Dermis microvascular lymphatic vessel endothelial cell (primary cell): ENCODE results near the gene DPH5. TPM values are rescaled to one million over a fixed set of nuclear protein-coding genes. Genes with fewer than 3 reads are reported as not detected.
A peak's percentile ranks its signal among the peaks of the same experiment; 100 is the strongest.
"Not testable (repeated sequence)": the region's sequence is repeated elsewhere in the genome, so short reads cannot be mapped to it uniquely, and the experiment has no call there.

ENCODE experiments used
- DNase-seq, 2 donors: peaks; one replicate each; pipeline versions ENCODE4 v3.0.0 to v3.0.0-alpha.2; 2010; ENCODE audit warnings: low read depth in 2 of 2
- total RNA-seq: library from RNA; depleted of rRNA; stranded (reverse); fragments of >200 nt; gene quantifications from 2 replicates; pipeline ENCODE4 v1.2.1, GENCODE V29; 2014

DPH5 gene
- 16.7 and 20.2 TPM in 2 replicates for total RNA-seq

DNA sequence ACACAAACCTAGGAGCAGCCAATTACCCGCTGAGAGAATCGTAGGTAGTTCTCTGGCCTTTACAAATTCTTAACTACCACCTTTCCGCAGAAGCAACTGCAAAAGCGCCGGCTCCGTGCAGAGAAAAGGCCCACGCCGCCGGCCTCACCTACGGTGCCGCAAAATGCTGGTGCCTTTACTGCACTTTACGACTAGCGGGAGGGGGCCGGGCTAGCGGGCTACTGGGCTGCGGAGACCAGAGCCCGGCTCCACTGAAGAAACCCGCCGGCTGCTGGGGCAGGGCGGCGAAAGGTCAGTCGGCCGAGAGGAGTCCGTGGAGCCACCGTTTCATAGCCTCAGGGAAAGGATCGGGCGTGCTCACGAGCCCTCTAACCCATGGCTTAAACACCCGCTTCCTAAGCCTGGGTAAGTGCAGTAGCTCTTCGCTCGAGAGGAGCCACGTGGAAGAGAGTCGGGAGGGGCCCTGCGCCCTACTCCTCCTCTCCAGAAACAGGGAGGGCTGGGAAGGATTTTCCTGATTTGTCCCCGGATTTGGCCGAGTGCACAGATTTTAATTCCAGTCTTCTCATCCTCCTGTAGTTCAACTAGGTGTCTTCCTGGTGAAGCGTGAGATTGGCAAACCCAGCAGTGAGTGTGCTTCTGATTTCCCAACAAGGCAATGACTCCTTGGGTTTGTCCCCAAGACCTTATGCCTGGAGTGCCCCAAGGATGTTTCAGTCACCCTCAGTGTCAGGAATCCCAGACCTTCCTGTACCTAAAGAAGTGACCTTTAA, at the start of gene DPH5:
TSS of gene DPH5 (minus strand) at position 128 of the 773 bp plus-strand sequence. CDS start 341 bp downstream, outside the sequence.
- DNase-seq, result peak; percentile 79 to 94

- no peak for DNase-seq
These were observed 48.3 kb upstream of the DPH5 start for GRCh38 chr1:101073836-101074235.

- peak in 1 of 2 donors; percentile 51 for DNase-seq
These were observed 45.9 kb upstream of the DPH5 start for GRCh38 chr1:101071470-101071891.

GRCh38 chr1:101069158-101069557, 43.6 kb upstream of the DPH5 start:
- no peak for DNase-seq

DNA sequence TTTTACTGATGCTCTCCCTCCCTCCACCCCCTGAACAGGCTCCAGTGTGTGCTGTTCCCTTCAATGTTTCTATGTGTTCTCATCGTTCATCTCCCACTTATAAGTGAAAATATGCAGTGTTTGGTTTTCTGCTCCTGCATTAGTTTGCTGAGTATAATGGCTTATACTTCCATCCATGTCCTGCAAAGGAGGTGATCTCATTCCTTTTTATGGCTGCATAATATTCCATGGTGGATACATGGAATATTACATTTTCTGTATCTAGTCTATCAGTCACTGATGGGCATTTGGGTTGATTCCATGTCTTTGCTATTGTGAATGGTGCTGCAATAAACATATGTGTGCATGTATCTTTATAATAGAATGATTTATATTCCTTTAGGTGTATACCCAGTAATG, 41.4 kb upstream of the DPH5 start:
- not testable (repeated sequence) for DNase-seq

GRCh38 chr1:101066260-101066936, 40.8 kb upstream of the DPH5 start:
- DNase-seq, result no peak

DNA sequence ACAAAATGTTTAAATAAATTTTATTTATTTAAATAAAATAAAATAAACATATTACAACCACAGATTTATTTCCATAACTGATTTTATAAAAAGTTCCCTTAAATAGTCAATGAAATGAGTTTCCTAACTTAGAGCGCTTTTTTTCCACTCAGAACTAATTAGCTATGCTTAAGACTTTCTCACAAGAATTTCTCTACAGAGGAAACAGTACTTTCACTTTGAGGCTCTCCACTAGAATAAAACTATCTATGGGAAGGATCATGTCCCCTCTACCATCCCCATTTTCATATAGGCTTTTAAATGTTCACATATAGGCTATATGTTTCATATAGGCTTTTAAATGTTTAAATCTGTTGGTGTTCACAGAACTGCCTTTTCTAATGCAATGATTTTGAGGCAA, 40.0 kb upstream of the DPH5 start:
- no peak for DNase-seq

GRCh38 chr1:101064697-101065096, 39.1 kb upstream of the DPH5 start:
- DNase-seq, result no peak

- DNase-seq, result no peak
These were observed 35.4 kb upstream of the DPH5 start for GRCh38 chr1:101060992-101061391.

GRCh38 chr1:101059945-101060542, 34.5 kb upstream of the DPH5 start:
- DNase-seq, result no peak

- DNase-seq, result no peak
These were observed 30.0 kb upstream of the DPH5 start for GRCh38 chr1:101055623-101056022.

DNA sequence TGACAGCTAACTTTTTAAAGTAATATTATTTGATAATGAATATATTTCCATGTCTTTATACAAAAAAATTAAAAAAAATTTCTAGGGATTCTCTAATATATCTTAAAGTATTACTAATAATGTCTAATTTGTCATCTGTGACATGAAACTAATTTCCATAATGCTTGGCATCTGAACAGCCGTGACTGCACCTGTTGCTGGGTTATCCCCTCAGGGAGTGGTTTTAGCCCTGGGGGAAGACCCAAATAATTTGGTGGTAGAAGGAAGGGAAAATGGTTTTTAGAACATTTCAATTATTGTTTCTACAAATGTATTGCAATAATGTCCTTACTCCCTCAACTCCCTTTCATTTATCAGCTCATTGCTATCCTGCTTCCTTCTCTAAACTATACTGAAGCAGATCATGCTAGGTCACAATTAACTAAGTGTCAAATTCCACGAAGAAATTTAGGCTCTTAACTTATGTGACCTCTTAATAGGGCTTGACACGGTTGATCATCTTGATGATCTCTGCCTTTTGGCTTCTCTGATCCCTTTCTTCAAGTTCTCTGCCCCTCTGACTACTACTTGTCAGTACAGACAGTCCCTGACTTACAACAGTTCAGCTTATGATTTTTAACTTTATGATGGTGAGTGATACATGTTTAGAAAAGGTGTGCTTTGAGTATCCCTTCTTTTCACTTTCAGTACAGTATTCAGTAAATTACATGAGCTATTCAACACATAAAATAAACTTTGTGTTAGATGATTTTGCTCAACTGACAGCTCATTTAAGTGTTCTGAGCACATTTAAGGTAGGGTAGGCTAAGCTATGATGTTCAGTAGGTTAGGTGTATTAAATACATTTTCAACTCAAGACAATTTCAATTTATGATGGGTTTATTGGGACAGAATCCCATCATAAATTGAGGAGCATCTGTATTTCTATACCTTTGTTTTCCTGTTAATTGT, 26.4 kb upstream of the DPH5 start:
- DNase-seq, result no peak

GRCh38 chr1:101050869-101051268, 25.3 kb upstream of the DPH5 start:
- DNase-seq, result no peak

- DNase-seq, result no peak
These were observed 19.2 kb upstream of the DPH5 start for GRCh38 chr1:101044749-101045148.

DNA sequence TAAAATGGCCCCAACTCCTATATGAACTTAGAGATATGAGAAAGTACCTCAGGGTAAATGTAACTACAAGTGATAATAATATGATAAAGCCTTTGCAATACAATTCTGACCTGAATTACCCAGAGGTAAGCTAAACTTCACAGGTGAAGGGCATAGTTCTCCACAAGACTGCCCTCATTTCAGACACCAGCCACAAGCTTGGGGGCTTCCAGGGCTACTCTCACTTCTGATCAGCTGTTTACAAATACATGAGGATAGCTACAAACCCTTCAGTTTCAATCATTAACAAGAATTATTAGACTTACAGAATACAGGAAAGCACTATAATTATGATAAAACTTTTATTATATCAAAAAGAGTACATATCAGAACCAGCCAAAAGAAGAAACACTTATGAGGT, 18.7 kb upstream of the DPH5 start:
- no peak for DNase-seq

- DNase-seq, result peak in 1 of 2 donors; percentile 32
These were observed 18.2 kb upstream of the DPH5 start for GRCh38 chr1:101043776-101044175.

DNA sequence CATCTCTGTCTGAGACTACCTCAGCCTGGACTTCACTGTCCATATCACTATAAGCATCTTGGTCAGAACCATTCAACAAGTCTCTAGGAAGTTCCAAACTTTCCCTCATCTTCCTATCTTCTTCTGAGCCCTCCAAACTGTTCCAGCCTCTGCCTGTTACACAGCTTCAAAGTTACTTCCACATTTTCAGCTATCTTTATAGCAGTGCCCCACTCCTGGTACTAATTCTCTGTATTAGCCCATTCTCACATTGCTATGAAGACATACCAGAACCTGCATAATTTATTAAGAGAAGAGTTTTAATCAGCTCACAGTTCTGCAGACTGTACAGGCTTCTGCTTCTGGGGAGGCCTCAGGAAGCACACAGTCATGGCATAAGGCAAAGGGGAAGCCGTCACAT, 15.7 kb upstream of the DPH5 start:
- DNase-seq, result no peak

GRCh38 chr1:101040666-101041065, 15.1 kb upstream of the DPH5 start:
- DNase-seq, result no peak

GRCh38 chr1:101039245-101039644, 13.7 kb upstream of the DPH5 start:
- DNase-seq, result no peak

- no peak for DNase-seq
These were observed 11.7 kb upstream of the DPH5 start for GRCh38 chr1:101037316-101037715.

DNA sequence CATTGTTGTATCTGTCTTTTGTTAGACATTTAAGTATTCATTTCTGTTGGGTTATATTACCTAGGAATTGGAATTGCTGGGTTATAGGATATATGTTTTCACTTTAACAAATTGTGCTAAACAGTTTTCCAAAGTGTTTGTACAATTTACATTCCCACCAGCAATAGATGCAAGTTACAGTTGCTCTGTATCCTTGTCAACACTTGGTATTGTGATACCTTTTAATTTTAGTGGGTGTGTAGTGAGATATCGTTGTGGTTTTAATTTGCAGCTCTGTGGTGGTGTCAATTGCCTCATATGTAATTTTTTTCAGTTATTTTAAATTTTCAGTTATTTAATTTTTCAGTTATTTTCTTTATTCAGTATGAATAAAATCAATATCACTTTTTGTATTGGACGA, 7.4 kb upstream of the DPH5 start:
- no peak for DNase-seq
